ENCODE data around the gene DCTN3. TPM values are rescaled to one million over a fixed set of nuclear protein-coding genes. Genes with fewer than 3 reads are reported as not detected.
A peak's percentile ranks its signal among the peaks of the same experiment; 100 is the strongest.
"Not testable (repeated sequence)": the region's sequence is repeated elsewhere in the genome, so short reads cannot be mapped to it uniquely, and the experiment has no call there.

Gene DCTN3
- total RNA-seq, 1 donor from 2014 or later = 78.6 TPM

GRCh38 chr9:34647084-34647403 is 26.7 kb upstream of the DCTN3 start:
- peaks cover 33% of the 10 kb centered on the region for H3K4me1 ChIP-seq
- H3K27me3 ChIP-seq = no peaks in the 10 kb centered on the region
- DNase-seq (ENCODE audit: extremely low spot score in 2 of 2) = no peak
- TF ChIP-seq POLR2AphosphoS5 (IDR thresholded peaks at IDR 0.05; ENCODE audit: insufficient read depth in 1 of 2, low read depth in 1 of 2) (no peak), POLR2A (IDR thresholded peaks at IDR 0.05) (no peak), CTCF (IDR thresholded peaks at IDR 0.05) (no peak)
- intact Hi-C loops (cut with DNase I) = no loop called here
- peak overlapping the region; percentile 71 for H3K27ac ChIP-seq
- peaks cover 0 to 15% of the 10 kb centered on the region in 2 donors for H3K36me3 ChIP-seq
- no peaks in the 10 kb centered on the region for H3K9me3 ChIP-seq
- H3K4me3 ChIP-seq = peak overlapping the region; percentile 76 to 89

- no peaks in the 10 kb centered on the region for H3K9me3 ChIP-seq
- peak within 1 kb of the TSS; percentile 76 to 89 for H3K4me3 ChIP-seq
- TF ChIP-seq POLR2AphosphoS5 (IDR thresholded peaks at IDR 0.05; ENCODE audit: insufficient read depth in 1 of 2, low read depth in 1 of 2) (peak; percentile 75 to 88), POLR2A (IDR thresholded peaks at IDR 0.05) (peak in 1 of 2 donors; percentile 19), CTCF (IDR thresholded peaks at IDR 0.05) (peak in 2 of 3 experiments; percentile 42 to 48)
- peaks cover 27% of the 10 kb centered on the region for H3K4me1 ChIP-seq
- intact Hi-C loops (cut with DNase I) = no loop called here
- H3K27ac ChIP-seq = peak within 1 kb of the TSS; percentile 71
- H3K36me3 ChIP-seq = peaks cover 0 to 15% of the 10 kb centered on the region in 2 donors
- DNase-seq (ENCODE audit: extremely low spot score in 2 of 2) = no peak
- no peaks in the 10 kb centered on the region for H3K27me3 ChIP-seq
Observed at GRCh38 chr9:34646211-34647083, 26.2 kb upstream of the DCTN3 start, which contains the start of gene GALT. TSS of gene GALT (plus strand) at chr9:34646675. CDS start at chr9:34646705, 30 bp downstream.

GRCh38 chr9:34644766-34645314 is 24.5 kb upstream of the DCTN3 start:
- TF ChIP-seq POLR2AphosphoS5 (IDR thresholded peaks at IDR 0.05; ENCODE audit: insufficient read depth in 1 of 2, low read depth in 1 of 2) (no peak), POLR2A (IDR thresholded peaks at IDR 0.05) (no peak), CTCF (IDR thresholded peaks at IDR 0.05) (no peak)
- no peak overlapping the region for H3K27ac ChIP-seq
- peaks cover 0 to 15% of the 10 kb centered on the region in 2 donors for H3K36me3 ChIP-seq
- H3K4me1 ChIP-seq = peaks cover 19% of the 10 kb centered on the region
- H3K9me3 ChIP-seq = no peaks in the 10 kb centered on the region
- no peak for DNase-seq (ENCODE audit: extremely low spot score in 2 of 2)
- no peak overlapping the region for H3K4me3 ChIP-seq
- intact Hi-C loops (cut with DNase I) = no loop called here
- no peaks in the 10 kb centered on the region for H3K27me3 ChIP-seq

GRCh38 chr9:34642679-34643078 is 22.4 kb upstream of the DCTN3 start:
- H3K36me3 ChIP-seq = no peaks in the 10 kb centered on the region
- peaks cover 21% of the 10 kb centered on the region for H3K4me1 ChIP-seq
- no peak for TF ChIP-seq CTCF (IDR thresholded peaks at IDR 0.05)
- no peaks in the 10 kb centered on the region for H3K27me3 ChIP-seq
- H3K4me3 ChIP-seq = no peak overlapping the region
- DNase-seq (ENCODE audit: extremely low spot score in 2 of 2) = no peak
- no peak overlapping the region for H3K27ac ChIP-seq
- intact Hi-C loops (cut with DNase I) = no loop called here
- H3K9me3 ChIP-seq = no peaks in the 10 kb centered on the region

GRCh38 chr9:34639322-34639721 is 19.0 kb upstream of the DCTN3 start:
- H3K9me3 ChIP-seq; H3K36me3 ChIP-seq; H3K4me3 ChIP-seq; H3K27ac ChIP-seq; intact Hi-C loops (cut with DNase I); DNase-seq (ENCODE audit: extremely low spot score in 2 of 2); H3K27me3 ChIP-seq: not testable (repeated sequence)
- peaks cover 27% of the 10 kb centered on the region for H3K4me1 ChIP-seq

All from vagina (tissue), 2 donors.